NCI-H128 (cell line): ENCODE measurements around the gene ANKRD22.

ENCODE experiments used
- DNase-seq: peaks from one replicate; lab custom pipeline; 2025; ENCODE audit not compliant: unreplicated experiment; lab: John Stamatoyannopoulos, UW

The ANKRD22 gene

DNA sequence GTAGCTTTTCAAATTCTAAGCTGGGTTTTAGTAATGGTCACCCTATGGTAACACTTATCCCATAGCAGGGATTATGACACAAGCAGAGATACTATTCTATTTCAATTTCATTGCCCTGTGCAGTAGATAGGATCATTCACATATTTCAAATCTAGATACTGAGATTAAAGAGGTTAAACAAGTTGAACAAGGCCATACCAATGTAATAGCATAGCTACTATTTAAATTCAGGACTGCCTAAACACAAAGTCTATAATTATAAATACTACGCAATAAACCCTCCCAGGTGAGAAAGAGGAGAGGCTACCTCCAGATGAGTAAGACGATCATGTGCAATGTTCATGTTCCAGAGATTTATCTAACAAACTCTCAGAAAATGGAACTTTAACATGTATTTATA, 48.0 kb downstream of the ANKRD22 start:
- DNase-seq = no peak

GRCh38 chr10:88802523-88803285, 48.9 kb downstream of the ANKRD22 start, which contains the start of gene LIPM:
LIPM (plus strand) TSS chr10:88802730; CDS start chr10:88802897, 167 bp downstream.
- no peak for DNase-seq

- no peak for DNase-seq
Measured at GRCh38 chr10:88800152-88801125, 51.2 kb downstream of the ANKRD22 start.

GRCh38 chr10:88794731-88795130, 56.9 kb downstream of the ANKRD22 start:
- DNase-seq = no peak

DNA sequence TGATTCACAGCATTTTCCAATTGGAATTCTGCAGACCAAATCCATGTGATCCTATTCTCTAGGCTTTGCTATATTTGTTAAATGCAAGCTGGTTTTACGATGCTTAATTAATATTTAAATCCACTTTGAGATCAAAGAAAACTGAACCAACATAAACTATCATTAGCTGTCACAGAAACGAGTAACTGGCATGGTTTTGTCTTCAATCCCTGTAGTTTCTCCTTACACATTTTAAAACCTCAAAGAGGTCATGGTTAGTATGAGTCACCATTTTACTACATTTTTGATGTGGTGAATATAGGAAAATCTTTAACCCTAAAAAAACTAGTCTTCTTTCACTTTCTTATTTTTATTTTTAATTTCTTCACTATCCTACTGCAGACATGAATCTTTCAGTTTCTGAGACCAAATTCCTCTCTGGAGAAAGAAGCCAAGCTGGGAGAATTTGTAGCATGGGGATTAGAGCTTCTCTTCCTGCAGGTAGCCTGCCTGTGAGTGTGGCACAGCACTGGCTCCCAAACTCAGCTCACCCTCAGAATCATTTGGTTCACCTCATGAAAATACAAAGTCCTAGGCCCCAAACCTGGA, 57.8 kb downstream of the ANKRD22 start:
- no peak for DNase-seq

- no peak for DNase-seq
Measured at GRCh38 chr10:88792661-88793060, 59.0 kb downstream of the ANKRD22 start.

DNA sequence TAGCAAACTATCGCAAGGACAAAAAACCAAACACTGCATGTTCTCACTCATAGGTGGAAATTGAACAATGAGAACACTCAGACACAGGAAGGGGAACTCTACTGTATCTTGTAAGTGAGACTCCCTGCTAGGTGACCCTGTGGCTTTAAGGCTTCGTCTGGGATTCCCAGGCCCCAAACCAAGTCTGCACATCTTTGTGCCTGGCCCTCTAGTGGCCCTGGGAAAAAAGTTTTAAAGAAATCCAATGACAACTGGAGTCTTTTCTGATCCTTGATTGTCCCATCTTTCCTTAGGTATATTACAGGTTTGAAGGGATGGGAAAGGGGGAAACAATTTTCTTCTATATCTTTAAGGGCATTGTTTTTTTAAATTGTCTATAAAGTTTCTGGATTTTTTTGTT, 59.7 kb downstream of the ANKRD22 start:
- no peak for DNase-seq

DNA sequence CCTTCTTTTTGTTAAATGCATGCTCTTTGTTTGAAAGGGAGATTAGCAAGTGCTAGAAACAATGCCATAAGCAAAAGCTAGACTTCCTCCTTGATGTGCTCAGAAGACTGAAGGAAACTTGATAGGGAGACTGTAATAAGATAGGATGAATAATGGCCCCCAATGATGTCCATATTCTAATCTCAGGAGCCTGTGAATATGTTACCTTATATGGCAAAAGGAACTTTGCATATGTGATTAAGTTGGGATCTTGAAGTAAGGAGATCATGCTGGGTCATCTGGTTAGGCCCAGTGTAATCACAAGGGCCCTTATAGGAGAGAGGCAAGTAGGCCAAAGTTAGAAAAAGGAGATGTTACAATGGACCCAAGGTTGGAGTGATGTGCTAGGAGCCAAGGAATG, 62.7 kb downstream of the ANKRD22 start:
- no peak for DNase-seq

- no peak for DNase-seq
Measured at GRCh38 chr10:88787463-88787862, 64.2 kb downstream of the ANKRD22 start.

DNA sequence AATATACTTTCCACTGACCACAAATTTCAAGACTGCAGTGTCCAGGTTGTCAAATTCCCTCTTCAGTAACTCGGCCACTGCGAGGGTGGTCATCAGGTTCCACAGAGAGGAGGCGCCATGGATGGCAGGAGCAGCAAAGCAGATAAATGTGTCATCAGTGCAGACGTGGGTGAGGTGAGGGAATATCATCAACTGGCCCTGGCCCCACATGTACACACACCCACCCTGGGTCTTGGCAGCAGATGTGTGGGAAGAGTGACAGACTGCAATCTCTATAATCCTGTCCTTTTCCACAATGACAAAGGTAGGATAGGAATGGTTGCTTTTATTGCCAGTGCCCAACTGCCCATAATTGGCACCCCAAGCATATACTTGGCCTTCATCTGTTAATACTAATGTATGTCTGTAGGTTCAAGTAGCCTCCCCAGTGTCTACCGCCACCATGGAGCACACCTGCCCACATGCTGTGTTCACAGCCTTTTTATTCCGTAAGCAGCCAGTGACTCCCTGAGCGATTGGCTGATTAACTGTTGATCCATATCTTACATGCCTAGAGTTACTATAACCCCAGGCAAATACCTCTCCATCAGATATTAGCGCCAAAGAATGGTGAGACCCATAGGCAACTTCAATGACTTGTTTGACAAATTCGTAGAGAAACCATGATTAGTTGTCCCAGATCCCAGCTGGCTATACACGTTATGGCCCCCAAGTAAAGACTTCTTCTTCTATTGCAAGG, 65.4 kb downstream of the ANKRD22 start:
- no peak for DNase-seq

DNA sequence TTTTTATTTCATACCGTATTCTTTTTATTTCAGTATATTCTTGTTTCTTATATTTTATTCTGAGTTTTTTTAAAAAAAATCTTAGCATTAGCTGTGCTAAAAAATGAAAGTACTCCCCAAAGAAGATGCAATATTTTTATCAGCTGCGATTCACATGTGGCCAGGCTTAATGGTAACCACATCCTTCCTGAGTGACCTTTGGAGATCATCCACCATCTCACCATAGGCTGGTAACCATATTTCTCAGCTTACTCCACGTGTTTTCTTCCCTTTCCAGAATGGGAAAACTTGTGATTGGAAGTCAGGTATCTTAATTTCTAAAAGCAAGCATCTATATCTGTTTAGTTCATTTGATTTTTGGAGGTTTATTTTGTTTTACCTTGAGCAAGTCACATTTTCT, 67.9 kb downstream of the ANKRD22 start:
- DNase-seq = no peak

DNA sequence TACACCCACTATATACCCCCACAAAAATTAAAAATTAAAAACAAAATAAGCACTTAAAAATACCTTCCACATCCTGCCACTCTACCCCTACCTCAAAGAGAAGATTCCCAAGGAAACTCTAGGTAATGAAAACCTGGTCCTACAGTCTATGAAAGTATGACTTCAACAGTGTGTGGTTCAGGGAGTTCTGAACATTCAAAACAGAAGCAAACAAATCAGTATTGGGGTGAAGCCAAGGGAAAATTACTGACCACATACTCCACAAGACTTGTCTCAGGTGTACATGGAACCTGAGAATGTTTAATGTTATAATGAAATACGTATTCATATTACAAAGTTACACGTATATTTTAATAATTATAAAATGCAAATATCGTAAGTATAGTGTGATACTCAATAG, 69.4 kb downstream of the ANKRD22 start:
- DNase-seq = no peak

DNA sequence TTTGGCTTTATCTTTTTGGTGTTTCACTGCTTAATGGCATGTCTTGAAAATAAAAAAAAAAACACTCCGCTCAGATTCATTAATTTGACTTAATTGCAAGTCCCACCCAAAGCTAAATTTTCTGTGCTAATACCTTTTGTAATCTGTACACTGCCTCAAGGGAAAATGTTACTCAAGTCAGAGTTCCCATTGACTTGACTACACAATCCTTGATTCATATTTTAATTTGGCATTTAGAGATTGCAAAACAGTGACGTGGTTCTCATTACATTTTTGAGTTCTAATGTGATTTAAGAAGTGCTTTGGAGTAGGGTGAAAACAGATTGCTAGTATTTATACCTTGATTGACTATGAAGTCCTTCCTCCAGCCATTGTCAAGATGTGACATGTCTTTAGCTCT, 70.4 kb downstream of the ANKRD22 start:
- DNase-seq = no peak
